Measurements from ENCODE around the gene DARS1. TPM values are rescaled to one million over a fixed set of nuclear protein-coding genes. Genes with fewer than 3 reads are reported as not detected.

The DARS1 gene
- polyA plus RNA-seq, 3 donors: 24.4 to 53.0 (median 46.2) TPM

DNA sequence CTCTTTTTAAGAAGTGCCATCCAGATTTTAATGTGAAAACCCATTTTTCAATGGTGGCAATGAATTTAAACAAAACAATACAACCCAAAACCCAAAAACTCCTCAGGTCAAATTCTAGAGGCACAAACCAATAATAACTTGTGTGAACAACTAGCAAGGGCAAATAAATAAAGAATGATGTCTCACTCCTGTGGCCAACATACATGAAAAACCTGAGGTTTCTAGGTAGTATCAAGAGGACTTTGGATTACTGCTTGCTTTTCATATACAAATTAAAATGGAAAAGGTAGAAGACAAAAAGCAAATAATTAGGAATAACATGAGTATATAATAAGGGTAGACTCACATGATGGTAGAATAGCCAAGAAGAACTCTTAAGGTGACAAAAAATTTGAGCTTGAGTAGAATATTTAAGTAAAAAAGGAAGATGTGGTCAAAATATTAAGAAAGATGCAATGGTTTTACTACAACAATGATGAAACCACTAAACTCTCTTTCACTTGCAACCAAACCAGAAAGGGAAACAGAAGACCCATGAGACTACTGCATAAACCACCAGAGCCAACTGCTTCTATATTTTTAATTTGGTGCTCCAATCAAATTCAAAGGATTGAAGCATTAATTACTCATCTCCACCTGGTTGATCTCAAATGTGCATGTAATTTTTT, 53.5 kb downstream of the DARS1 start:
- Histone ChIP-seq H3K9me3 (replicated peaks in 1 of 2; ENCODE audit: control insufficient read depth in 1 of 2, insufficient read depth in 1 of 2, low read length in 2 of 2) (no peaks in the 10 kb centered on the region), H3K4me1 (ENCODE audit: control insufficient read depth in 1 of 2, insufficient read depth in 2 of 2, low read length in 2 of 2) (peaks cover 18 to 24% of the 10 kb centered on the region in 2 donors), H3K27ac (ENCODE audit: low read depth in 1 of 2, low read length in 2 of 2) (peak overlapping the region in 1 of 2 donors; percentile 54), H3K27me3 (ENCODE audit: control insufficient read depth in 2 of 2, insufficient read depth in 2 of 2, low read length in 2 of 2) (no peaks in the 10 kb centered on the region), H3K4me3 (replicated peaks in 1 of 3; ENCODE audit: low read depth in 2 of 3, low read length in 3 of 3) (no peak overlapping the region), H3K79me2 (ENCODE audit: insufficient read depth, low read length) (peaks cover 28% of the 10 kb centered on the region), H2AFZ (ENCODE audit: insufficient read depth, low read depth, low read length, poor library complexity, severe bottlenecking) (no peak overlapping the region), H4K20me1 (ENCODE audit: insufficient read depth, low read length) (no peaks in the 10 kb centered on the region), H3K36me3 (replicated peaks in 1 of 2; ENCODE audit: control insufficient read depth in 1 of 2, insufficient read depth in 2 of 2, low read length in 2 of 2) (peaks cover 13 to 29% of the 10 kb centered on the region in 2 donors), H3K9ac (ENCODE audit: insufficient read depth, low read length, poor library complexity, severe bottlenecking) (no peak overlapping the region), H3K4me2 (replicated peaks; ENCODE audit: extremely low read depth, low read length, poor library complexity, severe bottlenecking) (peak overlapping the region; percentile 1)
- peak overlapping the region; percentile 37 to 82 (median 69) for H3K27ac Mint-ChIP-seq
- intact Hi-C loops (cut with micrococcal nuclease): no loop called here
- no peaks in the 10 kb centered on the region for H3K9me3 Mint-ChIP-seq
- H3K27me3 Mint-ChIP-seq (ENCODE audit: low read depth in 3 of 3): peaks cover 0 to 1% (median 0%) of the 10 kb centered on the region in 3 donors
- peaks cover 35 to 37% of the 10 kb centered on the region in 2 donors for H3K36me3 Mint-ChIP-seq
- no peak overlapping the region for H3K4me3 Mint-ChIP-seq
- DNase-seq: peak; percentile 30 to 58 (median 39)
- H3K4me1 Mint-ChIP-seq: peaks cover 30% of the 10 kb centered on the region
- TF ChIP-seq, protein P1, sequence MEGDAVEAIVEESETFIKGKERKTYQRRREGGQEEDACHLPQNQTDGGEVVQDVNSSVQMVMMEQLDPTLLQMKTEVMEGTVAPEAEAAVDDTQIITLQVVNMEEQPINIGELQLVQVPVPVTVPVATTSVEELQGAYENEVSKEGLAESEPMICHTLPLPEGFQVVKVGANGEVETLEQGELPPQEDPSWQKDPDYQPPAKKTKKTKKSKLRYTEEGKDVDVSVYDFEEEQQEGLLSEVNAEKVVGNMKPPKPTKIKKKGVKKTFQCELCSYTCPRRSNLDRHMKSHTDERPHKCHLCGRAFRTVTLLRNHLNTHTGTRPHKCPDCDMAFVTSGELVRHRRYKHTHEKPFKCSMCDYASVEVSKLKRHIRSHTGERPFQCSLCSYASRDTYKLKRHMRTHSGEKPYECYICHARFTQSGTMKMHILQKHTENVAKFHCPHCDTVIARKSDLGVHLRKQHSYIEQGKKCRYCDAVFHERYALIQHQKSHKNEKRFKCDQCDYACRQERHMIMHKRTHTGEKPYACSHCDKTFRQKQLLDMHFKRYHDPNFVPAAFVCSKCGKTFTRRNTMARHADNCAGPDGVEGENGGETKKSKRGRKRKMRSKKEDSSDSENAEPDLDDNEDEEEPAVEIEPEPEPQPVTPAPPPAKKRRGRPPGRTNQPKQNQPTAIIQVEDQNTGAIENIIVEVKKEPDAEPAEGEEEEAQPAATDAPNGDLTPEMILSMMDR (IDR thresholded peaks at IDR 0.05): no peak

DNA sequence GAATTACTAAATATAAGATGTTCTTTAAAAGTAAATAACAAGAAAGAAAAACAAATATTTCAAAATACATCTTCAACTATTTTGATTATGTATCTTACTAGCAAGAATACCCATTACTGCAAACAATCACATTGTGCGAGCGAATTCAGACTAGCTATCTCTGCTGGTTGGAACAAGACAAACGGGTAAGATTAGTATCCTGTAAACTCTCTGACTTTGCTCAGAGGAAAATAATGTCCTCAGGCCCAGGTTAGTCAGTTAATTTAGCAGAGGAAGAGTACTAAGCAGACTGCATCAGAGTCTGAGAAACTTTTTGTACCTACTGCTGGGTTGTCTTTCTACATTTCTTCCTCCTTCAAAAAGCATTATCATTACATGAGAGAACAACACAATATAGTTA, 58.8 kb downstream of the DARS1 start:
- no peak overlapping the region for H2AFZ ChIP-seq (ENCODE audit: insufficient read depth, low read depth, low read length, poor library complexity, severe bottlenecking)
- Mint-ChIP-seq H3K9me3 (no peaks in the 10 kb centered on the region), H3K36me3 (peaks cover 33 to 48% of the 10 kb centered on the region in 2 donors), H3K4me3 (no peak overlapping the region), H3K4me1 (peaks cover 8% of the 10 kb centered on the region), H3K27ac (no peak overlapping the region), H3K27me3 (ENCODE audit: low read depth in 3 of 3) (peaks cover 0 to 2% (median 0%) of the 10 kb centered on the region in 3 donors)
- TF ChIP-seq, protein P1 (IDR thresholded peaks at IDR 0.05): no peak
- H3K9ac ChIP-seq (ENCODE audit: insufficient read depth, low read length, poor library complexity, severe bottlenecking): no peak overlapping the region
- no peaks in the 10 kb centered on the region for H3K27me3 ChIP-seq (ENCODE audit: control insufficient read depth in 2 of 2, insufficient read depth in 2 of 2, low read length in 2 of 2)
- no peak overlapping the region for H3K4me2 ChIP-seq (replicated peaks; ENCODE audit: extremely low read depth, low read length, poor library complexity, severe bottlenecking)
- intact Hi-C loops (cut with micrococcal nuclease): no loop called here
- H3K4me1 ChIP-seq (ENCODE audit: control insufficient read depth in 1 of 2, insufficient read depth in 2 of 2, low read length in 2 of 2): peaks cover 6 to 7% of the 10 kb centered on the region in 2 donors
- no peak for DNase-seq
- no peak overlapping the region for H3K27ac ChIP-seq (ENCODE audit: low read depth in 1 of 2, low read length in 2 of 2)
- no peak overlapping the region for H3K4me3 ChIP-seq (replicated peaks in 1 of 3; ENCODE audit: low read depth in 2 of 3, low read length in 3 of 3)
- no CpG with 5 or more reads among the region's 3 CpGs for WGBS (ENCODE audit: insufficient coverage)
- H3K9me3 ChIP-seq (replicated peaks in 1 of 2; ENCODE audit: control insufficient read depth in 1 of 2, insufficient read depth in 1 of 2, low read length in 2 of 2): no peaks in the 10 kb centered on the region
- H3K79me2 ChIP-seq (ENCODE audit: insufficient read depth, low read length): peaks cover 11% of the 10 kb centered on the region
- H3K36me3 ChIP-seq (replicated peaks in 1 of 2; ENCODE audit: control insufficient read depth in 1 of 2, insufficient read depth in 2 of 2, low read length in 2 of 2): peaks cover 35 to 56% of the 10 kb centered on the region in 2 donors
- H4K20me1 ChIP-seq (ENCODE audit: insufficient read depth, low read length): no peaks in the 10 kb centered on the region
